ENCODE results near the gene EEF1G. TPM values are rescaled to one million over a fixed set of nuclear protein-coding genes. Genes with fewer than 3 reads are reported as not detected.
A peak's percentile ranks its signal among the peaks of the same experiment; 100 is the strongest.
"Not testable (repeated sequence)": the region's sequence is repeated elsewhere in the genome, so short reads cannot be mapped to it uniquely, and the experiment has no call there.

EEF1G gene
- total RNA-seq, 4 donors from 2014 or later = 1,301 to 1,426 (median 1,363) TPM

DNA sequence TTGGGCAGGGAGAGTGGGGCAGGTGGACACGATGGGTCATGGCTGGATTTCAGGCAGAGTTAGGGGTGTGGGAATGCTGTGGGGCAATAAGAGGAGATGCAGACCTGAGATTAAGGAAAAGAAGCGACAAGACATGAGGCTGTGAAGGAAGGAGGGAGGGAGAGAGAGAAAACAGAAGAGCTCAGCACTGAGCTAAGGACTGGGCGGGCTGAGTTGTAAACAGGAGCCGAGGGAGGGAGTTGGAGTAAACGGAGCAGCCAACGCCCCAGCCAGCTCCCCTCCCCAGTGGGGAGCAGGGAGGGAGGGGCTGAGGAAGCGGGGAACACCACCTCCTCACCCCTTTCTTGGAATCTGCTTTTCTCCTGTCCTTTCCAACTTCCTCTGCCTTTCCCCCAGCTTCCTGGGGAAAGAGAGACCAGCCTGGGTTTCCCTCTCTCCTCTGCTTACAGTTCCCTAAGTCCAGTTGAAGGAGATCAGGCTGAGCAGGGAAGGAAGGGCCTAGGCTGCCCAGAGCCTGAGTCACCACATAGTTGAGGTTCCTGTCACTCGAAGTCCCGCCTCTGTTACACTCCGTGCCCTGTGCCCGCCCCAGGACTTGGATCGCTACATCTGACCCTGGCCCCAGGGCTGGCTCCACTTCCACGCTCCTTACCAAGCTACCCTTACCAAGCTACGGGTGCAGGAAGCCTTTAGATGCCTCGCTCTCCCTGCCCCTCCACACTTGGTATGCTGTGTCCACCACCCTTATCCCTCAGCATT is 20.4 kb downstream of the EEF1G start:
- TF ChIP-seq CTCF (IDR thresholded peaks at IDR 0.05) (no peak), POLR2A (IDR thresholded peaks at IDR 0.05) (peak; percentile 64 to 68)
- H3K36me3 ChIP-seq = no peaks in the 10 kb centered on the region
- H3K4me1 ChIP-seq = peaks cover 28 to 39% of the 10 kb centered on the region in 2 donors
- H3K4me3 ChIP-seq = peak overlapping the region; percentile 0 to 6
- H3K9me3 ChIP-seq = no peaks in the 10 kb centered on the region
- no peaks in the 10 kb centered on the region for H3K27me3 ChIP-seq
- peak overlapping the region; percentile 92 to 98 for H3K27ac ChIP-seq
- intact Hi-C loops (cut with DNase I; ENCODE audit: low total_unique reads) = no loop called here
- DNase-seq = peak; percentile 86 to 90

GRCh38 chr11:62552485-62553079 is 21.1 kb downstream of the EEF1G start:
- Histone ChIP-seq H3K27ac (peak overlapping the region; percentile 92 to 98), H3K36me3 (no peaks in the 10 kb centered on the region), H3K4me3 (peak overlapping the region in 1 of 2 donors; percentile 6), H3K4me1 (peaks cover 28 to 39% of the 10 kb centered on the region in 2 donors), H3K27me3 (no peaks in the 10 kb centered on the region), H3K9me3 (no peaks in the 10 kb centered on the region)
- intact Hi-C loops (cut with DNase I; ENCODE audit: low total_unique reads) = no loop called here
- peak in 1 of 2 donors; percentile 43 for DNase-seq
- TF ChIP-seq CTCF (IDR thresholded peaks at IDR 0.05) = no peak
- TF ChIP-seq POLR2A (IDR thresholded peaks at IDR 0.05) = no peak

GRCh38 chr11:62550478-62550877 is 23.2 kb downstream of the EEF1G start:
- H3K27me3 ChIP-seq; DNase-seq; H3K4me3 ChIP-seq; H3K36me3 ChIP-seq; intact Hi-C loops (cut with DNase I; ENCODE audit: low total_unique reads); H3K9me3 ChIP-seq: not testable (repeated sequence)
- Histone ChIP-seq H3K27ac (peak overlapping the region; percentile 98 to 99), H3K4me1 (peaks cover 18 to 29% of the 10 kb centered on the region in 2 donors)

DNA sequence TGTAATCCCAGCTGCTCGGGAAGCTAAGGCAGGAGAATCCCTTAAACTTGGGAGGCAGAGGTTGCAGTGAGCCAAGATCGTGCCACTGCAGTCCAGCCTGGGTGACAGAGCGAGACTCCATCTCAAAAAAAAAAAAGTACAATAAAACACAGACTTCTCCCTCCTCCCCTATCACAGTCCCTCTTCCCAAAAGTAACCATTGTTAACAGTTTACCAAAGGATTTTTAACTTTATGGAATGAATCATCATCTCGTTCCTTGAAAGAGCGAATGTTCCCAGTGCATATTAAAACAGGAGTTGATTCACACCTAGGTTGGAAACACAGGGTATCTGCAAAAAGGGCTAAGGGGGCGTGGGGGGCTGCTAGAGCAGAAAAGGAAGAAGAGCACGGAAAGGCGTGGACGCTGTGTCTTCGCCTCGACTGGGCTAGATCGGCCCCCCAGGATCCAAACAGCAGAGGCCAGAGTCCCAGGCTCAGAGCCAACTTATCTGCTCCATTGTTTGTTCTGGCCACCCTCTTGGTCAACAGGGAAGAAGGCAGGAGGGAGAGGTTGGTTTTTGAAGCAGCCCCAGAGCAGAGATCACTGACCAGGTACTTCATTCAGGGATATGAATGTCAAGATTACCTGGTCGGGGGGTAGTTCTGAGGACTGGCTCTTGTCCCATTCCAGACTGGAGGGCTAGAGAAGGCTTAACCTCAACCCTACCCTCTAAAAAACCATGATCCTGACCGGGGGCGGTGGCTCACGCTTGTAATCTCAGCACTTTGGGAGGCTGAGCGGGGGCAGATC is 25.0 kb downstream of the EEF1G start:
- intact Hi-C loops (cut with DNase I; ENCODE audit: low total_unique reads) = no loop called here
- H3K4me1 ChIP-seq = peaks cover 11 to 15% of the 10 kb centered on the region in 2 donors

More for the DNA sequence above, 25.0 kb downstream of the EEF1G start:
- Histone ChIP-seq H3K9me3 (no peaks in the 10 kb centered on the region), H3K27me3 (no peaks in the 10 kb centered on the region), H3K4me3 (no peak overlapping the region), H3K27ac (peak overlapping the region; percentile 95 to 99), H3K36me3 (no peaks in the 10 kb centered on the region)
- TF ChIP-seq POLR2A (IDR thresholded peaks at IDR 0.05) = peak in 1 of 2 donors; percentile 10
- no peak for TF ChIP-seq CTCF (IDR thresholded peaks at IDR 0.05)
- no peak for DNase-seq

All from uterus (tissue), 4 donors.